ENCODE measurements around the gene KIF5A. TPM values are rescaled to one million over a fixed set of nuclear protein-coding genes. Genes with fewer than 3 reads are reported as not detected.

KIF5A gene
- total and polyA plus RNA-seq, 2 donors (not counting 1 experiment from before 2014, with no cell fraction given), result 0.09 to 0.67 TPM

GRCh38 chr12:57518176-57518919 is 31.5 kb upstream of the KIF5A start:
- H3K4me3 ChIP-seq (ENCODE audit: control extremely low read depth in 1 of 5, extremely low read depth in 1 of 5, insufficient read depth in 1 of 5, low read depth in 2 of 5, low read length in 4 of 5), result no peak overlapping the region
- DNase-seq, result no peak
- H3K4me1 Mint-ChIP-seq, result peaks cover 43% of the 10 kb centered on the region
- H3K27me3 Mint-ChIP-seq, result no peaks in the 10 kb centered on the region
- peaks cover 29% of the 10 kb centered on the region for H3K79me2 ChIP-seq (ENCODE audit: control insufficient read depth, insufficient read depth, low read length)
- H3K36me3 ChIP-seq (replicated peaks in 1 of 2; ENCODE audit: control extremely low read depth in 1 of 2, control insufficient read depth in 1 of 2, extremely low read depth in 1 of 2, insufficient read depth in 2 of 2, low read length in 1 of 2), result peaks cover 22 to 45% of the 10 kb centered on the region in 2 experiments
- intact Hi-C loops (cut with micrococcal nuclease), result no loop called here
- H2AFZ ChIP-seq (ENCODE audit: insufficient read depth, low read depth, low read length, poor library complexity, severe bottlenecking), result no peak overlapping the region
- peak overlapping the region in 1 of 2 donors; percentile 98 for H3K27ac ChIP-seq (ENCODE audit: low read length in 2 of 2)
- H4K20me1 ChIP-seq (ENCODE audit: control insufficient read depth, insufficient read depth, low read length, poor library complexity, severe bottlenecking), result peaks cover 19% of the 10 kb centered on the region
- POLR2A ChIA-PET, result no interaction called here
- H3K27ac Mint-ChIP-seq, result peak overlapping the region; percentile 74
- H3K9ac ChIP-seq (ENCODE audit: low read length), result no peak overlapping the region
- H3K4me3 Mint-ChIP-seq, result peak overlapping the region; percentile 99
- no peaks in the 10 kb centered on the region for H3K9me3 Mint-ChIP-seq (ENCODE audit: insufficient read depth)
- no peak for ATAC-seq (ENCODE audit: low read depth)
- no peaks in the 10 kb centered on the region for H3K27me3 ChIP-seq (replicated peaks in 1 of 4; ENCODE audit: control extremely low read depth in 1 of 4, control insufficient read depth in 3 of 4, insufficient read depth in 4 of 4, low read length in 3 of 4)
- CTCF ChIA-PET, result interaction anchor here (0.6 kb wide), 1 partner anchor 180 kb away, joined by 3 read pairs; no protein-coding TSS in a partner anchor
- no peaks in the 10 kb centered on the region for H3K9me3 ChIP-seq (ENCODE audit: control extremely low read depth in 1 of 3, control insufficient read depth in 2 of 3, insufficient read depth in 1 of 3, low read length in 2 of 3)
- WGBS (ENCODE audit: insufficient coverage), result 96% methylated on average over 3 of the region's 8 CpGs
- peak overlapping the region; percentile 96 for H3K4me2 ChIP-seq (replicated peaks; ENCODE audit: low read depth, low read length, poor library complexity, severe bottlenecking)
- peaks cover 32 to 42% of the 10 kb centered on the region in 2 donors for H3K4me1 ChIP-seq (ENCODE audit: control insufficient read depth in 2 of 2, insufficient read depth in 2 of 2, low read length in 2 of 2)
- TF ChIP-seq EZH2 (IDR thresholded peaks at IDR 0.05; ENCODE audit: borderline replicate concordance, insufficient read depth, low read depth, low read length, poor library complexity, severe bottlenecking) (no peak), CTCF (IDR thresholded peaks at IDR 0.05) (no peak)
